ENCODE results near the gene MCF2L2. TPM values are rescaled to one million over a fixed set of nuclear protein-coding genes. Genes with fewer than 3 reads are reported as not detected.

Gene MCF2L2
- total and polyA plus RNA-seq, 2 experiments from 2014 or later, result 6.7 to 14.6 TPM

DNA sequence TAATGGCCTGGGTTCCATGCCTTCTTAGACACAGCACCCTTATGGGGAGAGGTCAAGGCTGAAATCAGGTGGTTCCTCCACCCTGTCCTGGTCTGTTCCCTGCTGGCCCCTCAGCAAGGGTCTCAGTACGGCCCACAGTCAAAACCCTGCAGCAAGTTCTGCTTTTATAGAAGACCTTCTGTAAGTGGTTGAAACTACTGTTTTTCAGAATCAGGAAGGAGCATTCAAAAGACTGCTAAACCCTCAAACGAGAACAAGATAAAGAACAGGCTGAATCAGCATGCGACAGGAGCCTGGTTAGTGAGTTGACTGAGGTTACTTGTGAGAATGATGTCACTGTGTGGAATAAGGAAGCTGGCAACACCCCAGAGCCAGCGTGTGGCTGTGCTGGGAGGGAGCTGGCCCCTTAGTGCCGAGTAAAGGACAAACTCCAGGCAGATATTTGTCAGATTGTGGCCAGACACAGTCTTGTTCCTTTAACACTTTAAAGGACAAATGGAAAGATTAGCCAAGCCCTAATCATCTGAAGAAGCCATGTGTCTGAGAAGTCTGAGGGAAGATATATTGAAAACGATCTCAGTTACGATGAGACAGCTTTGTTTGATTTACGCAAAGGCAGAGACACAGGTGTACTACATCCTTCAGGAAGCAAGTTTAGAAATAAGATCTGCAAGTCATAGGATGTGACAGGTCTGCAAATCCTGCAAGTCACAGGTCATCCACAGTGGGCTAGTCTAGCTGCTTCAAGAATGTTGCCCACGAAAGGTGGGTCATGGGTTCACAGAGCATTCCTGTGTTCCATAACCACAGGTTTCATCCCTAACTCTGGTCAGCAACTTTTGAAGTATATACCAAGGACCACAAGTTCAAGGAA, 121.4 kb downstream of the MCF2L2 start:
- peaks cover 7% of the 10 kb centered on the region; the same call in 2 of the 3 replicates for H3K36me3 Mint-ChIP-seq (ENCODE audit: low read depth)
- no peaks in the 10 kb centered on the region; the same call in 2 of the 3 replicates for H3K4me1 Mint-ChIP-seq
- peaks cover 6% of the 10 kb centered on the region for H3K27me3 Mint-ChIP-seq (ENCODE audit: insufficient read depth, low read depth, poor library complexity)
- no peaks in the 10 kb centered on the region for H3K9me3 Mint-ChIP-seq
- no peaks in the 10 kb centered on the region for H3K27me3 ChIP-seq (ENCODE audit: insufficient read depth)
- no peak; the same call in 2 of the 3 replicates for ATAC-seq
- H3K4me3 Mint-ChIP-seq, result no peak overlapping the region
- TF ChIP-seq, protein P1, sequence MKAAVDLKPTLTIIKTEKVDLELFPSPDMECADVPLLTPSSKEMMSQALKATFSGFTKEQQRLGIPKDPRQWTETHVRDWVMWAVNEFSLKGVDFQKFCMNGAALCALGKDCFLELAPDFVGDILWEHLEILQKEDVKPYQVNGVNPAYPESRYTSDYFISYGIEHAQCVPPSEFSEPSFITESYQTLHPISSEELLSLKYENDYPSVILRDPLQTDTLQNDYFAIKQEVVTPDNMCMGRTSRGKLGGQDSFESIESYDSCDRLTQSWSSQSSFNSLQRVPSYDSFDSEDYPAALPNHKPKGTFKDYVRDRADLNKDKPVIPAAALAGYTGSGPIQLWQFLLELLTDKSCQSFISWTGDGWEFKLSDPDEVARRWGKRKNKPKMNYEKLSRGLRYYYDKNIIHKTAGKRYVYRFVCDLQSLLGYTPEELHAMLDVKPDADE (IDR thresholded peaks at IDR 0.05), result no peak
- no peak for TF ChIP-seq ZNF331 (CRISPR knock-in tag; IDR thresholded peaks at IDR 0.05; ENCODE audit: low read depth)
- no peak for TF ChIP-seq NANOG (IDR thresholded peaks at IDR 0.05; ENCODE audit: borderline replicate concordance)
- no peak for TF ChIP-seq ZNF114 (CRISPR knock-in tag; IDR thresholded peaks at IDR 0.05)
- no peak for DNase-seq (ENCODE audit: low spot score)
- no peak overlapping the region for H3K4me3 ChIP-seq
- H3K4me1 ChIP-seq (ENCODE audit: insufficient read depth), result no peaks in the 10 kb centered on the region
- no peak overlapping the region for H2AFZ ChIP-seq
- H4K20me1 ChIP-seq (replicated peaks; ENCODE audit: insufficient read depth), result no peaks in the 10 kb centered on the region
- H3K9me2 ChIP-seq (ENCODE audit: insufficient read depth), result no peaks in the 10 kb centered on the region
- no peaks in the 10 kb centered on the region for H3F3A ChIP-seq (replicated peaks; ENCODE audit: low read depth)
- H3K36me3 ChIP-seq (ENCODE audit: insufficient read depth), result 0 out of 2 replicates have a peak, but pooled peaks cover 2% of the 10 kb centered on the region
- H3K27ac Mint-ChIP-seq, result no peak overlapping the region
- H3K27ac ChIP-seq (ENCODE audit: low read depth), result no peak overlapping the region
- no peak overlapping the region for H3K4me2 ChIP-seq
- H3K79me2 ChIP-seq (replicated peaks; ENCODE audit: insufficient read depth), result no peaks in the 10 kb centered on the region

GRCh38 chr3:183303690-183304089, 124.7 kb downstream of the MCF2L2 start:
- Mint-ChIP-seq H3K4me3 (no peak overlapping the region; the same call in 2 of the 3 replicates), H3K36me3 (ENCODE audit: low read depth) (no peaks in the 10 kb centered on the region; the same call in 2 of the 3 replicates)
- TF ChIP-seq, protein P2, sequence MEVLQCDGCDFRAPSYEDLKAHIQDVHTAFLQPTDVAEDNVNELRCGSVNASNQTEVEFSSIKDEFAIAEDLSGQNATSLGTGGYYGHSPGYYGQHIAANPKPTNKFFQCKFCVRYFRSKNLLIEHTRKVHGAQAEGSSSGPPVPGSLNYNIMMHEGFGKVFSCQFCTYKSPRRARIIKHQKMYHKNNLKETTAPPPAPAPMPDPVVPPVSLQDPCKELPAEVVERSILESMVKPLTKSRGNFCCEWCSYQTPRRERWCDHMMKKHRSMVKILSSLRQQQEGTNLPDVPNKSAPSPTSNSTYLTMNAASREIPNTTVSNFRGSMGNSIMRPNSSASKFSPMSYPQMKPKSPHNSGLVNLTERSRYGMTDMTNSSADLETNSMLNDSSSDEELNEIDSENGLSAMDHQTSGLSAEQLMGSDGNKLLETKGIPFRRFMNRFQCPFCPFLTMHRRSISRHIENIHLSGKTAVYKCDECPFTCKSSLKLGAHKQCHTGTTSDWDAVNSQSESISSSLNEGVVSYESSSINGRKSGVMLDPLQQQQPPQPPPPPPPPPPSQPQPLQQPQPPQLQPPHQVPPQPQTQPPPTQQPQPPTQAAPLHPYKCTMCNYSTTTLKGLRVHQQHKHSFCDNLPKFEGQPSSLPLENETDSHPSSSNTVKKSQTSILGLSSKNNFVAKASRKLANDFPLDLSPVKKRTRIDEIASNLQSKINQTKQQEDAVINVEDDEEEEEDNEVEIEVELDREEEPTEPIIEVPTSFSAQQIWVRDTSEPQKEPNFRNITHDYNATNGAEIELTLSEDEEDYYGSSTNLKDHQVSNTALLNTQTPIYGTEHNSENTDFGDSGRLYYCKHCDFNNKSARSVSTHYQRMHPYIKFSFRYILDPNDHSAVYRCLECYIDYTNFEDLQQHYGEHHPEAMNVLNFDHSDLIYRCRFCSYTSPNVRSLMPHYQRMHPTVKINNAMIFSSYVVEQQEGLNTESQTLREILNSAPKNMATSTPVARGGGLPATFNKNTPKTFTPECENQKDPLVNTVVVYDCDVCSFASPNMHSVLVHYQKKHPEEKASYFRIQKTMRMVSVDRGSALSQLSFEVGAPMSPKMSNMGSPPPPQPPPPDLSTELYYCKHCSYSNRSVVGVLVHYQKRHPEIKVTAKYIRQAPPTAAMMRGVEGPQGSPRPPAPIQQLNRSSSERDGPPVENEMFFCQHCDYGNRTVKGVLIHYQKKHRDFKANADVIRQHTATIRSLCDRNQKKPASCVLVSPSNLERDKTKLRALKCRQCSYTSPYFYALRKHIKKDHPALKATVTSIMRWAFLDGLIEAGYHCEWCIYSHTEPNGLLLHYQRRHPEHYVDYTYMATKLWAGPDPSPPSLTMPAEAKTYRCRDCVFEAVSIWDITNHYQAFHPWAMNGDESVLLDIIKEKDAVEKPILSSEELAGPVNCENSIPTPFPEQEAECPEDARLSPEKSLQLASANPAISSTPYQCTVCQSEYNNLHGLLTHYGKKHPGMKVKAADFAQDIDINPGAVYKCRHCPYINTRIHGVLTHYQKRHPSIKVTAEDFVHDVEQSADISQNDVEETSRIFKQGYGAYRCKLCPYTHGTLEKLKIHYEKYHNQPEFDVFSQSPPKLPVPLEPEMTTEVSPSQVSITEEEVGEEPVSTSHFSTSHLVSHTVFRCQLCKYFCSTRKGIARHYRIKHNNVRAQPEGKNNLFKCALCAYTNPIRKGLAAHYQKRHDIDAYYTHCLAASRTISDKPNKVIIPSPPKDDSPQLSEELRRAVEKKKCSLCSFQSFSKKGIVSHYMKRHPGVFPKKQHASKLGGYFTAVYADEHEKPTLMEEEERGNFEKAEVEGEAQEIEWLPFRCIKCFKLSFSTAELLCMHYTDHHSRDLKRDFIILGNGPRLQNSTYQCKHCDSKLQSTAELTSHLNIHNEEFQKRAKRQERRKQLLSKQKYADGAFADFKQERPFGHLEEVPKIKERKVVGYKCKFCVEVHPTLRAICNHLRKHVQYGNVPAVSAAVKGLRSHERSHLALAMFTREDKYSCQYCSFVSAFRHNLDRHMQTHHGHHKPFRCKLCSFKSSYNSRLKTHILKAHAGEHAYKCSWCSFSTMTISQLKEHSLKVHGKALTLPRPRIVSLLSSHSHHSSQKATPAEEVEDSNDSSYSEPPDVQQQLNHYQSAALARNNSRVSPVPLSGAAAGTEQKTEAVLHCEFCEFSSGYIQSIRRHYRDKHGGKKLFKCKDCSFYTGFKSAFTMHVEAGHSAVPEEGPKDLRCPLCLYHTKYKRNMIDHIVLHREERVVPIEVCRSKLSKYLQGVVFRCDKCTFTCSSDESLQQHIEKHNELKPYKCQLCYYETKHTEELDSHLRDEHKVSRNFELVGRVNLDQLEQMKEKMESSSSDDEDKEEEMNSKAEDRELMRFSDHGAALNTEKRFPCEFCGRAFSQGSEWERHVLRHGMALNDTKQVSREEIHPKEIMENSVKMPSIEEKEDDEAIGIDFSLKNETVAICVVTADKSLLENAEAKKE (CRISPR knock-in tag; IDR thresholded peaks at IDR 0.05), result no peak
- TF ChIP-seq CREB1 (CRISPR knock-in tag; IDR thresholded peaks at IDR 0.05; ENCODE audit: low read depth) (no peak), NANOG (IDR thresholded peaks at IDR 0.05; ENCODE audit: borderline replicate concordance) (no peak), EZH2phosphoT487 (IDR thresholded peaks at IDR 0.05; ENCODE audit: unreplicated experiment) (no peak), JUNB (IDR thresholded peaks at IDR 0.05; ENCODE audit: unreplicated experiment) (no peak), POLR2AphosphoS5 (IDR thresholded peaks at IDR 0.05; ENCODE audit: low read depth) (no peak), CTCF (conservative IDR thresholded peaks at IDR 0.05; ENCODE audit: low read depth in 2 of 2) (no peak)
- TF ChIP-seq, protein P1 (IDR thresholded peaks at IDR 0.05), result no peak

More at GRCh38 chr3:183303690-183304089, 124.7 kb downstream of the MCF2L2 start:
- no peak overlapping the region for H2AFZ ChIP-seq
- H3K4me3 ChIP-seq, result no peak overlapping the region
- no peaks in the 10 kb centered on the region for H4K20me1 ChIP-seq (replicated peaks; ENCODE audit: insufficient read depth)
- H3K79me2 ChIP-seq (replicated peaks; ENCODE audit: insufficient read depth), result no peaks in the 10 kb centered on the region
- Mint-ChIP-seq H3K27ac (no peak overlapping the region), H3K4me1 (peaks cover 5% of the 10 kb centered on the region; the same call in 2 of the 3 replicates), H3K9me3 (no peaks in the 10 kb centered on the region), H3K27me3 (ENCODE audit: insufficient read depth, low read depth, poor library complexity) (peaks cover 10% of the 10 kb centered on the region)
- no peak overlapping the region for H3K4me2 ChIP-seq
- DNase-seq (ENCODE audit: low spot score) (no peak), ATAC-seq (no peak)
- no peak overlapping the region for H3K27ac ChIP-seq (ENCODE audit: low read depth)
- H3K27me3 ChIP-seq (ENCODE audit: insufficient read depth), result no peaks in the 10 kb centered on the region
- H3K4me1 ChIP-seq (ENCODE audit: insufficient read depth), result peaks cover 5% of the 10 kb centered on the region
- no peaks in the 10 kb centered on the region for H3F3A ChIP-seq (replicated peaks; ENCODE audit: low read depth)
- H3K9me2 ChIP-seq (ENCODE audit: insufficient read depth), result no peaks in the 10 kb centered on the region
- H3K36me3 ChIP-seq (ENCODE audit: insufficient read depth), result no peaks in the 10 kb centered on the region

Measured in GM23338 (cell line).